PC-9 (cell line): ENCODE measurements around the gene MAZ. TPM values are rescaled to one million over a fixed set of nuclear protein-coding genes. Genes with fewer than 3 reads are reported as not detected.

Source experiments
- BruUV-seq: library from RNA; stranded (reverse); fragments of 400-500 nt; replicated peaks from 2 replicates; lab custom pipeline; 2021; lab: Mats Ljungman, UMichigan
- CTCF ChIA-PET: fragments of 300-600 bp; sonication (Branson Sonifier 250); formaldehyde crosslinking; loops from one replicate; lab custom pipeline; 2022; ENCODE audit warnings: antibody characterized with exemption; lab: Charles Lee
- POLR2A ChIA-PET: fragments of 300-600 bp; sonication (Branson Sonifier 250); formaldehyde crosslinking; loops from one replicate; lab custom pipeline; 2022; ENCODE audit warnings: antibody characterized with exemption; ENCODE audit not compliant: unreplicated experiment; lab: Charles Lee
- DNase-seq, 2 experiments: peaks; one replicate each; pipeline versions ENCODE4 v3.0.0 to v3.0.0-alpha.2; 2015 to 2022; ENCODE audit warnings: mixed read lengths in 1 of 2
- H2AFZ ChIP-seq: fragments of 200-600 bp; sonication (generic); 2 replicates; pipeline ENCODE4 v1.8.1; 2017; ENCODE audit warnings: antibody characterized with exemption
- H3F3A ChIP-seq: fragments of 200-600 bp; sonication (generic); 2 replicates; pipeline ENCODE4 v1.8.1; 2017; ENCODE audit warnings: antibody characterized with exemption, mild to moderate bottlenecking, low read depth; ENCODE audit not compliant: insufficient read depth
- H3K27ac ChIP-seq: fragments of 200-600 bp; sonication (generic); 2 replicates; pipeline ENCODE4 v1.6.1; 2016; ENCODE audit warnings: mixed run types
- H3K27me3 ChIP-seq: fragments of 200-600 bp; sonication (generic); 2 replicates; pipeline ENCODE4 v1.6.1; 2016; ENCODE audit warnings: low read depth, mixed run types; ENCODE audit not compliant: insufficient read depth
- H3K36me3 ChIP-seq: fragments of 200-600 bp; sonication (generic); 2 replicates; pipeline ENCODE4 v1.6.1; 2016; ENCODE audit warnings: low read depth, mixed run types
- H3K4me1 ChIP-seq: fragments of 200-600 bp; sonication (generic); replicated peaks from 2 replicates; pipeline ENCODE4 v1.6.1; 2016; ENCODE audit warnings: mixed run types; ENCODE audit not compliant: insufficient read depth
- H3K4me2 ChIP-seq: fragments of 200-600 bp; sonication (generic); 2 replicates; pipeline ENCODE4 v1.6.1; 2017; ENCODE audit warnings: mixed run types
- H3K4me3 ChIP-seq: fragments of 200-600 bp; sonication (generic); 2 replicates; pipeline ENCODE4 v1.6.1; 2016; ENCODE audit warnings: mixed run types
- H3K79me2 ChIP-seq: fragments of 200-600 bp; sonication (generic); 2 replicates; pipeline ENCODE4 v1.6.1; 2017; ENCODE audit warnings: low read depth, mixed run types
- H3K9me2 ChIP-seq: fragments of 200-600 bp; sonication (generic); 2 replicates; pipeline ENCODE4 v1.8.1; 2017; ENCODE audit warnings: mild to moderate bottlenecking; ENCODE audit not compliant: insufficient read depth
- H3K9me3 ChIP-seq: fragments of 200-600 bp; sonication (generic); 2 replicates; pipeline ENCODE4 v1.8.1; 2016; ENCODE audit warnings: low read depth; ENCODE audit not compliant: insufficient read depth
- H4K20me1 ChIP-seq: fragments of 200-600 bp; sonication (generic); 2 replicates; pipeline ENCODE4 v1.8.1; 2017; ENCODE audit not compliant: insufficient read depth
- CTCF ChIP-seq: fragments of 200-600 bp; sonication (generic); conservative IDR thresholded peaks from 2 replicates; pipeline ENCODE4 v1.6.1; 2017; ENCODE audit warnings: mixed run types, antibody characterized with exemption, mild to moderate bottlenecking, moderate library complexity
- EZH2 ChIP-seq: fragments of 200-600 bp; sonication (generic); IDR thresholded peaks from 2 replicates; pipeline ENCODE4 v1.8.0; 2017; ENCODE audit warnings: antibody characterized with exemption, low read depth
- intact Hi-C: fragments of 100-400 bp; cut with micrococcal nuclease; formaldehyde crosslinking; loops from one replicate; pipeline ENCODE4 v1.10.0; 2022; ENCODE audit not compliant: unreplicated experiment
- total RNA-seq: library from RNA; stranded (reverse); gene quantifications from 2 replicates; pipeline ENCODE4 v1.2.3, GENCODE V29; 2021

MAZ gene
- total RNA-seq, 1 experiment from 2014 or later, result 481 TPM

- no peaks in the 10 kb centered on the region for H3K27me3 ChIP-seq
- ChIA-PET CTCF (no interaction called here), POLR2A (no interaction called here)
- H4K20me1 ChIP-seq, result 0 out of 2 replicates have a peak, but pooled peaks cover 9% of the 10 kb centered on the region
- no peak overlapping the region for H3K4me3 ChIP-seq
- no peak overlapping the region for H3K27ac ChIP-seq
- H3F3A ChIP-seq, result peaks cover 3% of the 10 kb centered on the region
- no peak for TF ChIP-seq CTCF
- no peak for TF ChIP-seq EZH2
- no peak for DNase-seq
- no peaks in the 10 kb centered on the region for H3K9me2 ChIP-seq
- intact Hi-C loops, result no loop called here
- peaks cover 16% of the 10 kb centered on the region for H3K4me1 ChIP-seq
- peaks cover 20% of the 10 kb centered on the region for H3K36me3 ChIP-seq
- no peak overlapping the region for H2AFZ ChIP-seq
- no peak overlapping the region for H3K4me2 ChIP-seq
- H3K79me2 ChIP-seq, result peaks cover 61% of the 10 kb centered on the region
- no peaks in the 10 kb centered on the region for H3K9me3 ChIP-seq
- BruUV-seq, result no TSS peak
These were observed 12.1 kb upstream of the MAZ start for GRCh38 chr16:29794231-29794710.

- POLR2A ChIA-PET, result no interaction called here
These were observed 3.9 kb upstream of the MAZ start for GRCh38 chr16:29802416-29802935.

GRCh38 chr16:29804020-29804419, 2.3 kb upstream of the MAZ start:
- intact Hi-C loops, result no loop called here
- DNase-seq, result no peak
- peak overlapping the region; percentile 68; the same call in 1 of the 2 replicates for H3K27ac ChIP-seq
- H3K4me1 ChIP-seq, result peaks cover 19% of the 10 kb centered on the region
- H3K9me2 ChIP-seq, result no peaks in the 10 kb centered on the region
- peaks cover 8% of the 10 kb centered on the region; the same call in 1 of the 2 replicates for H4K20me1 ChIP-seq
- peaks cover 31% of the 10 kb centered on the region; the same call in 1 of the 2 replicates for H3K36me3 ChIP-seq
- TF ChIP-seq CTCF (no peak), EZH2 (no peak)
- peak overlapping the region; percentile 76; the same call in 1 of the 2 replicates for H3K4me3 ChIP-seq
- H2AFZ ChIP-seq, result no peak overlapping the region
- H3K4me2 ChIP-seq, result peak overlapping the region; percentile 85
- CTCF ChIA-PET, result interaction anchor here (1.4 kb wide), 1 partner anchor 44 kb away, joined by 3 read pairs; no protein-coding TSS in a partner anchor
- no peaks in the 10 kb centered on the region for H3K27me3 ChIP-seq
- POLR2A ChIA-PET, result interaction anchor here (0.6 to 1.4 kb wide), 3 partner anchors 14 to 846 kb away, joined by 3 to 18 read pairs (median 4); partner anchors contain the start of gene KIF22
- H3K79me2 ChIP-seq, result peaks cover 11% of the 10 kb centered on the region
- H3K9me3 ChIP-seq, result no peaks in the 10 kb centered on the region
- no TSS peak for BruUV-seq
- peaks cover 49% of the 10 kb centered on the region for H3F3A ChIP-seq

More at GRCh38 chr16:29802416-29802935, 3.9 kb upstream of the MAZ start:
- TF ChIP-seq EZH2, result no peak
- TF ChIP-seq CTCF, result no peak
- H3K4me3 ChIP-seq, result no peak overlapping the region
- H3K4me2 ChIP-seq, result no peak overlapping the region
- BruUV-seq, result no TSS peak
- DNase-seq, result no peak
- H3K27me3 ChIP-seq, result no peaks in the 10 kb centered on the region
- no peaks in the 10 kb centered on the region for H3K79me2 ChIP-seq
- no peaks in the 10 kb centered on the region for H3K9me2 ChIP-seq
- no peaks in the 10 kb centered on the region for H4K20me1 ChIP-seq
- CTCF ChIA-PET, result interaction anchor here (0.6 kb wide), 1 partner anchor 82 kb away, joined by 10 read pairs; no protein-coding TSS in a partner anchor
- peaks cover 31% of the 10 kb centered on the region for H3K36me3 ChIP-seq
- intact Hi-C loops, result no loop called here
- H3K27ac ChIP-seq, result no peak overlapping the region
- peaks cover 38% of the 10 kb centered on the region for H3F3A ChIP-seq
- H3K9me3 ChIP-seq, result no peaks in the 10 kb centered on the region
- no peak overlapping the region for H2AFZ ChIP-seq
- H3K4me1 ChIP-seq, result peaks cover 10% of the 10 kb centered on the region
